ENCODE data around the gene NPDC1. TPM values are rescaled to one million over a fixed set of nuclear protein-coding genes. Genes with fewer than 3 reads are reported as not detected.

Gene NPDC1
- total RNA-seq, 1 donor from 2014 or later, result 152 TPM

DNA sequence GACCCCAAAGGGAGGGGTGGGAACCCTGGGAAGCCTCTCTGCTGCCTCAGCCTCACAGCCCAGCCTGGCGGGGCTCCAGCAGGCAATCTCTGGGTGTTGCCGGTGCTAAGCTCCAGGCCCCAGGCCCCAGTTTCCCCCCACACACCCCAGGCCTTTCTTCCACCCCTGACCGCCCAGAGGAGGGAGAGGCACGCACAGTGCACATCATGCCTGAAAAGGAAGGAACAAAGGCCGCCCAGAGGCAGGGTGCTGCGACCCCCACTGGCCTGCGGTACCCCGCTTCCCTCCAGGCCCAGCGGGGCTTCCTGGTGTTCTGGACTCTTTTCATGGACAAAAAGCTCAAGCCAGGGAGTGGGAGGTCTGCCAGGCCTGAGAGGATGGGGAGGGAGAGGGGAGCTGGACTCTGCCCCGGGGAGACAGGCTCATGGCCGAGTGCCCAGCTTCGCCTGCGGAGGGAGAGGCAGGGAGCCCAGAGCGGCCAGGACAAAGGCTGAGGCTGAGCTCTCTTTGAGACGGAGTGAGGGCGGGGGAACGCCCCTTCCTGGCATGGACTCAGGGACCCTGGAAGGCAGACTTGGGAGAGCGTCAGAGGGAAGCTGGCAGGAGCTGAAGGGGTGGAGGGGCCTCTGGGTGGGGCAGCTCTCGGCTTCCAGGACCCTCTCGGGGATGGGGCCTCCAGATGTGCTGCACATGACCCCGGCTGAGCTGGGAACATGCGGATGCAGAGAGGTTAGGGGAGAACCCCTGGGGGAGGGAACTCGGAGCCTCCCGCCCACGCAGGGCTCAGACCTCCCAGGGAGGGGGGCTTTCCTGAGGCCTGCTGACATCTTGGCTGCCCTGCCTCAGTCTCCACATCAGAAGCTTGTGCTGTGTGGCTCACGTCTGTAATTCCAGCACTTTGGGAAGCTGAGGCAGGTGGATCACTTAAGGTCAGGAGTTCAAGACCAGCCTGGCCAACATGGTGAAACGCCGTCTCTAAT, 9.7 kb upstream of the NPDC1 start:
- no peak overlapping the region for H3K4me3 ChIP-seq
- intact Hi-C loops (cut with DNase I), result no loop called here
- H3K9me3 ChIP-seq, result no peaks in the 10 kb centered on the region
- ATAC-seq (peak; percentile 42), DNase-seq (no peak)
- peaks cover 22% of the 10 kb centered on the region for H3K4me1 ChIP-seq
- no peaks in the 10 kb centered on the region for H3K36me3 ChIP-seq
- no peak overlapping the region for H3K27ac ChIP-seq
- TF ChIP-seq, protein P1, sequence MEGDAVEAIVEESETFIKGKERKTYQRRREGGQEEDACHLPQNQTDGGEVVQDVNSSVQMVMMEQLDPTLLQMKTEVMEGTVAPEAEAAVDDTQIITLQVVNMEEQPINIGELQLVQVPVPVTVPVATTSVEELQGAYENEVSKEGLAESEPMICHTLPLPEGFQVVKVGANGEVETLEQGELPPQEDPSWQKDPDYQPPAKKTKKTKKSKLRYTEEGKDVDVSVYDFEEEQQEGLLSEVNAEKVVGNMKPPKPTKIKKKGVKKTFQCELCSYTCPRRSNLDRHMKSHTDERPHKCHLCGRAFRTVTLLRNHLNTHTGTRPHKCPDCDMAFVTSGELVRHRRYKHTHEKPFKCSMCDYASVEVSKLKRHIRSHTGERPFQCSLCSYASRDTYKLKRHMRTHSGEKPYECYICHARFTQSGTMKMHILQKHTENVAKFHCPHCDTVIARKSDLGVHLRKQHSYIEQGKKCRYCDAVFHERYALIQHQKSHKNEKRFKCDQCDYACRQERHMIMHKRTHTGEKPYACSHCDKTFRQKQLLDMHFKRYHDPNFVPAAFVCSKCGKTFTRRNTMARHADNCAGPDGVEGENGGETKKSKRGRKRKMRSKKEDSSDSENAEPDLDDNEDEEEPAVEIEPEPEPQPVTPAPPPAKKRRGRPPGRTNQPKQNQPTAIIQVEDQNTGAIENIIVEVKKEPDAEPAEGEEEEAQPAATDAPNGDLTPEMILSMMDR (IDR thresholded peaks at IDR 0.05), result no peak
- peaks cover 32% of the 10 kb centered on the region for H3K27me3 ChIP-seq

DNA sequence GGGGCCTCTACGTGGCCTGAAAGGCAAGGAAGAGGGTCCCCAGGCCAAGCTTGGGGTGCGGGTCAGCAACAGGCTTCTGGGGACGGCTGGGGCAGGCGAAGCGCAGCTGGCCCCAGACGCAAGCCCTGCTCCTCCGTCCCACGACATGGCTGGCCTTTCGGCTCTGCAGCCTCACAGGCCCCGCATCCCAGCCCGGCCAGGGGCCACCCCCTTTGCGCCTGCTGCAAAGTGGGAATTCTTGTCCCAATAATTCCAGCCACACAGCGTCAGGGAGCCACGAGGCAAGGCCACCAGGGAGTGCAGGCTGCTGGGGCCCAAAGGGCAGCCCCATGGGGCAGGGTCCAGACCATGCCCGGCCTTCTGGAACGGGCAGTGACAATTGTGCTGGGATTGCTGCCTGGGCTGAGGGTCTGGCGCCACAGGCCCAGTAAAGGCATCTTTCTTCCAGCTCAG, 9.0 kb upstream of the NPDC1 start:
- H3K36me3 ChIP-seq, result no peaks in the 10 kb centered on the region
- peaks cover 37% of the 10 kb centered on the region for H3K27me3 ChIP-seq
- no peak for DNase-seq
- H3K27ac ChIP-seq, result no peak overlapping the region
- TF ChIP-seq, protein P1 (IDR thresholded peaks at IDR 0.05), result no peak
- H3K4me3 ChIP-seq, result no peak overlapping the region
- intact Hi-C loops (cut with DNase I), result no loop called here
- no peaks in the 10 kb centered on the region for H3K9me3 ChIP-seq
- peaks cover 22% of the 10 kb centered on the region for H3K4me1 ChIP-seq
- no peak for ATAC-seq

DNA sequence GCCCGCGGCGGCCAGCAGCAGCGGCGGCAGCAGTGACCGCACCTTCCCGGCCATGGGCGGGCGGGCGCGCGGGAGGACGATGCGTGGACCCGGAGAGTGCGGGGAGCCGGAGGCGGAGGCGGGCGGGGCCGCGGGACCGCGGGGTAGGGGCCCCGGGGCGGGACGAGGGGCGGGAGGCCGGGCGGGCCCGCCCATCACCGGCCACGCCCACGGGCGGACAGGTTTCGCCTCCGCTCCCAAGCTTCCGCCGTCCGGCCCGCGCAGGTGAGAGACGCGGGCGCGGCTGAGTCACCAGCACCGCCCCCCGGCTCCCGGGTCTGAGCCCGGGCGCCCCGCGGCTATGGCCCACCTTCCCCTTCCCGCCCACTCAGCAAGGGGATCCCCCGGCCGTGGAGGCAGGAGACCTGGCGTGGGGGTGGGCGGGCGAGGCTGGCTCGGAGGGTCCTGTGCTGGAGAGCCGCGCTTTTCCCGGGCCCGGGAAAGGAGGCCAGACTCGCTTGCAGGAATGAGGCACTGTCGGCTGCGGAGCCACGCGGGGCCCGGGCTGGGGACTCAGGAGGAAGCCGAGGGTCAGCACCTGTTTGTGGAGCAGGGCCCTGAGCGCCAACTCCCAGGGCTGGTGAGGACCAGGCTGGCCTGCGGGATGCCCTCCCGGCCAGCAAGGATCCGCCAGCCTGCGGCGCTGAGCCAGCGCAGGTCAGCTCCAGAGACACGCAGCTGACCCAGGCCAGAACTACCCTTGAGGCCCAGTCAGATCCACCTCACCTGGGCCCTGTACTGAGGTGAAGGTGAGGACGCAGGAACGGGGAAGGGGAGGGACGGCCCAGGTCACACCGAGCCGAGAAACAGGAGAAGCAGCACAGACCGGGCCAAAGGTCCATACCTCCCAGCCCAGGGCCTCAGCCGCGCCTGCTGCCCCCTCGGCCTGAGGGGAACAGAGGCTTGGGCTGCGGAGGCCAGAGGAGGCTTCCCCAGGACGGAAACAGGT, 8.3 kb upstream of the NPDC1 start, which contains the start of gene ENTPD2:
ENTPD2 (minus strand) TSS at position 118 of the 988 bp plus-strand sequence; CDS start at position 54, 64 bp downstream.
- peaks cover 42% of the 10 kb centered on the region for H3K27me3 ChIP-seq
- H3K9me3 ChIP-seq, result no peaks in the 10 kb centered on the region
- intact Hi-C loops (cut with DNase I), result no loop called here
- peak within 1 kb of the TSS; percentile 36 for H3K4me3 ChIP-seq
- peak; percentile 80 for ATAC-seq
- TF ChIP-seq, protein P1 (IDR thresholded peaks at IDR 0.05), result no peak
- peaks cover 22% of the 10 kb centered on the region for H3K4me1 ChIP-seq
- peak; percentile 85 for DNase-seq
- H3K36me3 ChIP-seq, result no peaks in the 10 kb centered on the region
- no peak within 1 kb of the TSS for H3K27ac ChIP-seq

DNA sequence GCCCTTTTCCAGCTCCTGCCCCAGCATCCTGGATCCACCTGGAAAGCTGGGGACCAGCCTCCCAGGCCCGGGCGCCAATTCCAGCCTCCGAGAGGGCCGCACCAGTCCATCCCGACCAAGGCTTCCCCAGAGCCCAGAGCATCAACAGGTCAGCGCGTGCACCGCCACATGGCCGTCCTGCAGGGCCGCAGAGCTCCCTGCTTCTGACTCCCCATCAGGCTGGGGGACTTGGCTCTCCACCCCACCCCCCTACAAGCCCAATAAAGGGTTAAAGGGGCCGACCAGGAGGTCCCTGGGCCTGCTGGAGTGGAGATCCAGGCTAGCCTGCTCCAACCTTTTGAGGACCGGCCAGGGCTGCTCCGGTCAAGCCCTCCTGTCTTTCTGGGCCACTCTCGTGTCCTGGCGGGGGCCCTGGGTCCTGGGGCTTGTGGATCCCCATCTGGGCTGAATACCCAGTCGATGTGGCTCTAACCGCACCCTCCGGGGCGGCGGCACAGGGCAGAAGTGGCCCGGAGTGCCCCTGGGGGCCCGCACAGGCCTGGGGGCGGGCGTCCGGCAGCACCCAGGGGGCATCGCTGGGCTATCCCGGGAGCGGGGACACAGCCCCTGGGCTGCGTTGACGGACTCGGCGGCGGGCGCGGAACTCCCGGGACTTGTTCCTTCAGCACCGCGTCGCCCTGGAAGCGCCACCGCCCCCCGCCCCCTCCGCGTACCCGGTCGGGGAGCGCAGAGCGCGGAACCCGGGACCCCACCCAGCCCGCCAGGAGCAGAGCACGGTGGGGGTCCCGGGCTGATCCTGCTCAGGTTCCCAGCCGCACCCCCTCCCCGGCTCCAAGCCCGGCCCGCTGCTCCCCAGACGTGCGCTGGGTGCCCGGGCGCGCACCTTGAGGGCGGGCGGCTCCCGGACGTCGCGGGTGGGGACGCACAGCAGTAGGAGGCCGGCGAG, 7.3 kb upstream of the NPDC1 start:
- peak; percentile 23 for ATAC-seq
- Histone ChIP-seq H3K9me3 (no peaks in the 10 kb centered on the region), H3K27ac (no peak overlapping the region), H3K27me3 (peaks cover 50% of the 10 kb centered on the region), H3K4me1 (peaks cover 22% of the 10 kb centered on the region), H3K4me3 (peak overlapping the region; percentile 36), H3K36me3 (no peaks in the 10 kb centered on the region)
- DNase-seq, result no peak
- intact Hi-C loops (cut with DNase I), result no loop called here
- TF ChIP-seq, protein P1 (IDR thresholded peaks at IDR 0.05), result no peak
